ENCODE measurements around the gene ALKBH8. TPM values are rescaled to one million over a fixed set of nuclear protein-coding genes. Genes with fewer than 3 reads are reported as not detected.
"Not testable (repeated sequence)": the region's sequence is repeated elsewhere in the genome, so short reads cannot be mapped to it uniquely, and the experiment has no call there.

The ALKBH8 gene
- total RNA-seq, 1 experiment from 2014 or later = 9.1 TPM

- DNase-seq (ENCODE audit: low read depth, low spot score) = no peak
- intact Hi-C loops (cut with micrococcal nuclease; ENCODE audit: unreplicated experiment) (no loop called here), in situ Hi-C loops (cut with HindIII; ENCODE audit: low pct_unique_long_range_greater_than_20kb, low sequenced_read_pairs) (no loop called here)
- Histone ChIP-seq H3K9me3 (ENCODE audit: control insufficient read depth, insufficient read depth, low read depth, low read length) (no peaks in the 10 kb centered on the region), H3K36me3 (ENCODE audit: control insufficient read depth, insufficient read depth, low read length) (no peaks in the 10 kb centered on the region), H3K4me1 (ENCODE audit: control insufficient read depth, insufficient read depth, low read length) (no peaks in the 10 kb centered on the region), H3K4me3 (ENCODE audit: low read depth in 2 of 2, low read length in 2 of 2) (no peak overlapping the region), H3K27me3 (ENCODE audit: control insufficient read depth, insufficient read depth, low read length) (no peaks in the 10 kb centered on the region), H3K27ac (ENCODE audit: low read length) (no peak overlapping the region)
- BruUV-seq (replicated peaks) = no TSS peak
- ChIA-PET POLR2A (no interaction called here), CTCF (no interaction called here)
- no peak for ATAC-seq
- TF ChIP-seq, protein P1, sequence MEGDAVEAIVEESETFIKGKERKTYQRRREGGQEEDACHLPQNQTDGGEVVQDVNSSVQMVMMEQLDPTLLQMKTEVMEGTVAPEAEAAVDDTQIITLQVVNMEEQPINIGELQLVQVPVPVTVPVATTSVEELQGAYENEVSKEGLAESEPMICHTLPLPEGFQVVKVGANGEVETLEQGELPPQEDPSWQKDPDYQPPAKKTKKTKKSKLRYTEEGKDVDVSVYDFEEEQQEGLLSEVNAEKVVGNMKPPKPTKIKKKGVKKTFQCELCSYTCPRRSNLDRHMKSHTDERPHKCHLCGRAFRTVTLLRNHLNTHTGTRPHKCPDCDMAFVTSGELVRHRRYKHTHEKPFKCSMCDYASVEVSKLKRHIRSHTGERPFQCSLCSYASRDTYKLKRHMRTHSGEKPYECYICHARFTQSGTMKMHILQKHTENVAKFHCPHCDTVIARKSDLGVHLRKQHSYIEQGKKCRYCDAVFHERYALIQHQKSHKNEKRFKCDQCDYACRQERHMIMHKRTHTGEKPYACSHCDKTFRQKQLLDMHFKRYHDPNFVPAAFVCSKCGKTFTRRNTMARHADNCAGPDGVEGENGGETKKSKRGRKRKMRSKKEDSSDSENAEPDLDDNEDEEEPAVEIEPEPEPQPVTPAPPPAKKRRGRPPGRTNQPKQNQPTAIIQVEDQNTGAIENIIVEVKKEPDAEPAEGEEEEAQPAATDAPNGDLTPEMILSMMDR (IDR thresholded peaks at IDR 0.05) = no peak
- no peak for TF ChIP-seq POLR2AphosphoS5 (IDR thresholded peaks at IDR 0.05; ENCODE audit: low read depth, low read length)
- TF ChIP-seq SIN3A (IDR thresholded peaks at IDR 0.05; ENCODE audit: borderline replicate concordance, insufficient read depth, low read depth, low read length) = no peak
- no peak for TF ChIP-seq REST (IDR thresholded peaks at IDR 0.05; ENCODE audit: insufficient read depth in 1 of 2, low read depth in 2 of 2, low read length in 1 of 2)
- no peak for TF ChIP-seq TCF7L2 (IDR thresholded peaks at IDR 0.05; ENCODE audit: low read depth, low read length)
Measured at GRCh38 chr11:107538239-107538638, 27.3 kb downstream of the ALKBH8 start.

- H3K9me3 ChIP-seq (ENCODE audit: control insufficient read depth, insufficient read depth, low read depth, low read length); H3K27me3 ChIP-seq (ENCODE audit: control insufficient read depth, insufficient read depth, low read length); intact Hi-C loops (cut with micrococcal nuclease; ENCODE audit: unreplicated experiment); H3K27ac ChIP-seq (ENCODE audit: low read length); H3K4me3 ChIP-seq (ENCODE audit: low read depth in 2 of 2, low read length in 2 of 2); H3K36me3 ChIP-seq (ENCODE audit: control insufficient read depth, insufficient read depth, low read length); in situ Hi-C loops (cut with HindIII; ENCODE audit: low pct_unique_long_range_greater_than_20kb, low sequenced_read_pairs); CTCF ChIA-PET; BruUV-seq (replicated peaks); H3K4me1 ChIP-seq (ENCODE audit: control insufficient read depth, insufficient read depth, low read length); ATAC-seq; DNase-seq (ENCODE audit: low read depth, low spot score): not testable (repeated sequence)
- POLR2A ChIA-PET = interaction anchor here (0.7 kb wide), 1 partner anchor 11 kb away, joined by 3 read pairs; no protein-coding TSS in a partner anchor
Measured at GRCh38 chr11:107537155-107537554, 28.4 kb downstream of the ALKBH8 start.

DNA sequence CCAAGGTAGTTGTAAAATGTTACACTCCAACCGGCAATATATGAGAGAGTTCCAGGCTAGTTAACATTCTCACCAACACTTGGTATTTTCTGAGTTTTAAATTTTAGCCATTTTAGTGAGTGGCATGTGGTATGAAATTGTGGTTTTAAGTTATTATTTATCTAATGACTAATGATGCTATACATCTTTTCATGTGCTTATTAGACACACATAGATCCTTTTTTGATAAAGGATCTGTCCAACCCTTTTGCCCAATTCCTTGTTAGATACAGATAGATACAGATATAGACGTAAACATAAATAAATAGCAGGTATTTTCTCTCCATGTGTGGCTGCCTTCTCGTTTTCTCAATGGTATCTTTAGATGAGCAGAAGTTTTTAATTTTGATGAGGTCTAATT, 39.3 kb downstream of the ALKBH8 start:
- no peak overlapping the region for H3K27ac ChIP-seq (ENCODE audit: low read length)
- intact Hi-C loops (cut with micrococcal nuclease; ENCODE audit: unreplicated experiment) = no loop called here
- no peaks in the 10 kb centered on the region for H3K4me1 ChIP-seq (ENCODE audit: control insufficient read depth, insufficient read depth, low read length)
- ChIA-PET CTCF (no interaction called here), POLR2A (no interaction called here)
- no TSS peak for BruUV-seq (replicated peaks)
- ATAC-seq (no peak), DNase-seq (ENCODE audit: low read depth, low spot score) (no peak)
- H3K9me3 ChIP-seq (ENCODE audit: control insufficient read depth, insufficient read depth, low read depth, low read length) = peaks cover 4% of the 10 kb centered on the region; the same call in 1 of the 2 replicates
- H3K27me3 ChIP-seq (ENCODE audit: control insufficient read depth, insufficient read depth, low read length) = no peaks in the 10 kb centered on the region
- H3K4me3 ChIP-seq (ENCODE audit: low read depth in 2 of 2, low read length in 2 of 2) = no peak overlapping the region
- TF ChIP-seq, protein P1 (IDR thresholded peaks at IDR 0.05) = no peak
- TF ChIP-seq POLR2AphosphoS5 (IDR thresholded peaks at IDR 0.05; ENCODE audit: low read depth, low read length) = no peak
- TF ChIP-seq SIN3A (IDR thresholded peaks at IDR 0.05; ENCODE audit: borderline replicate concordance, insufficient read depth, low read depth, low read length) = no peak
- no peak for TF ChIP-seq REST (IDR thresholded peaks at IDR 0.05; ENCODE audit: insufficient read depth in 1 of 2, low read depth in 2 of 2, low read length in 1 of 2)
- TF ChIP-seq TCF7L2 (IDR thresholded peaks at IDR 0.05; ENCODE audit: low read depth, low read length) = no peak
- in situ Hi-C loops (cut with HindIII; ENCODE audit: low pct_unique_long_range_greater_than_20kb, low sequenced_read_pairs) = no loop called here
- no peaks in the 10 kb centered on the region for H3K36me3 ChIP-seq (ENCODE audit: control insufficient read depth, insufficient read depth, low read length)

Data from Panc1 (cell line).